Testis (tissue), 3 donors: ENCODE results near the gene N4BP2L2. TPM values are rescaled to one million over a fixed set of nuclear protein-coding genes. Genes with fewer than 3 reads are reported as not detected.

ENCODE experiments used
- polyA plus RNA-seq: library from polyadenylated mRNA; stranded (reverse); fragments of 350-450 nt; fragmentation: Illumina TruSeq; extraction: RNeasy Lipid Tissue Mini Kit (QIAGEN cat#74804); gene quantifications from one replicate; pipeline ENCODE4 v1.2.3, GENCODE V29; 2014; ENCODE audit warnings: low read depth, low replicate concordance; ENCODE audit not compliant: insufficient read depth
- small RNA-seq, 2 donors: library from RNA; depleted of rRNA; stranded (forward); fragments of <200 nt; gene quantifications; one replicate each; pipeline ENCODE3, GENCODE V24; 2016
- total RNA-seq, 2 donors: library from RNA; depleted of rRNA; stranded (reverse); fragments of >200 nt; gene quantifications; one replicate each; pipeline ENCODE4 v1.2.3, GENCODE V29; 2016

N4BP2L2 gene
- total and polyA plus RNA-seq, 3 donors from 2014 or later: 56.4 to 197 (median 187) TPM

Small RNA genes within 50 kb of the gene (small RNA-seq; reads per million reads assigned to genes)
- 0 reads per million in 2 donors for gene RF00190

Other genes with a start within 250 kb of the N4BP2L2 start
- under 1 TPM in 1 of 2 donors, not detected in 1; 0.62 TPM for gene ZAR1L, start 223.4 kb downstream of the N4BP2L2 start, total RNA-seq
- gene ZAR1L, start 223.4 kb downstream of the N4BP2L2 start, polyA plus RNA-seq: 0.78 TPM
- 10 to 100 TPM; 13.6 to 19.4 TPM for gene BRCA2, start 223.3 kb downstream of the N4BP2L2 start, total RNA-seq
- 4.9 TPM for gene BRCA2, start 223.3 kb downstream of the N4BP2L2 start, polyA plus RNA-seq
- gene N4BP2L1, start 110.7 kb downstream of the N4BP2L2 start, total RNA-seq: 10 to 100 TPM; 12.8 to 13.6 TPM
- 8.3 TPM for gene N4BP2L1, start 110.7 kb downstream of the N4BP2L2 start, polyA plus RNA-seq
- gene PDS5B, start 47.7 kb upstream of the N4BP2L2 start, total RNA-seq: 10 to 100 TPM; 46.3 to 52.4 TPM
- gene PDS5B, start 47.7 kb upstream of the N4BP2L2 start, polyA plus RNA-seq: 19.0 TPM